NCI-H524 (cell line): ENCODE results near the gene TMC6.
"Not testable (repeated sequence)": the region's sequence is repeated elsewhere in the genome, so short reads cannot be mapped to it uniquely, and the experiment has no call there.

Experiments
- DNase-seq, 2 experiments: peaks; one replicate each; lab custom pipeline; 2025; lab: John Stamatoyannopoulos, UW

Gene TMC6

GRCh38 chr17:78154903-78155811 lies 26.6 kb upstream of the TMC6 start:
- no peak for DNase-seq

GRCh38 chr17:78151514-78152008 lies 23.0 kb upstream of the TMC6 start:
- no peak for DNase-seq

- no peak for DNase-seq
Observed at GRCh38 chr17:78148286-78149016, 19.9 kb upstream of the TMC6 start.

GRCh38 chr17:78147315-78147998 lies 18.9 kb upstream of the TMC6 start:
- DNase-seq: no peak

- DNase-seq: no peak
Observed at GRCh38 chr17:78146881-78147280, 18.3 kb upstream of the TMC6 start.

GRCh38 chr17:78146471-78146869 lies 17.9 kb upstream of the TMC6 start:
- no peak for DNase-seq

GRCh38 chr17:78144736-78145641 lies 16.4 kb upstream of the TMC6 start:
- DNase-seq: no peak

- DNase-seq: no peak
Observed at GRCh38 chr17:78144147-78144719, 15.7 kb upstream of the TMC6 start.

GRCh38 chr17:78143214-78144146 lies 14.9 kb upstream of the TMC6 start:
- DNase-seq: no peak

- no peak for DNase-seq
Observed at GRCh38 chr17:78142119-78142861, 13.7 kb upstream of the TMC6 start.

- no peak for DNase-seq
Observed at GRCh38 chr17:78141437-78142118, 13.0 kb upstream of the TMC6 start.

- DNase-seq: peak; percentile 96
Observed at GRCh38 chr17:78140169-78141051, 11.9 kb upstream of the TMC6 start.

GRCh38 chr17:78139861-78140168 lies 11.3 kb upstream of the TMC6 start:
- DNase-seq: not testable (repeated sequence)

GRCh38 chr17:78138204-78139060 lies 9.9 kb upstream of the TMC6 start:
- no peak for DNase-seq

- DNase-seq: no peak
Observed at GRCh38 chr17:78137392-78138203, 9.0 kb upstream of the TMC6 start.
